Keratinocyte (primary cell): Measurements from ENCODE around the gene SHISA5.

ENCODE experiments used
- EZH2 ChIP-seq: IDR thresholded peaks from one replicate; pipeline ENCODE4 v1.6.1; 2012; ENCODE audit warnings: inconsistent platforms, mild to moderate bottlenecking, low read length, moderate library complexity
- TF ChIP-seq, protein P1 (sequence below), 3 experiments: IDR thresholded peaks in 1 of 3; conservative IDR thresholded peaks in 1 of 3; optimal IDR thresholded peaks in 1 of 3; 2 replicates in 2 of 3; 3 replicates in 1 of 3; pipeline versions ENCODE3 to v1.5.1; 2011; ENCODE audit warnings: low read length in 3 of 3, mild to moderate bottlenecking in 3 of 3, moderate library complexity in 2 of 3, control low read depth in 1 of 3, inconsistent platforms in 1 of 3; ENCODE audit not compliant: insufficient read depth in 2 of 3; ENCODE audit errors: extremely low read depth in 1 of 3

DNA sequence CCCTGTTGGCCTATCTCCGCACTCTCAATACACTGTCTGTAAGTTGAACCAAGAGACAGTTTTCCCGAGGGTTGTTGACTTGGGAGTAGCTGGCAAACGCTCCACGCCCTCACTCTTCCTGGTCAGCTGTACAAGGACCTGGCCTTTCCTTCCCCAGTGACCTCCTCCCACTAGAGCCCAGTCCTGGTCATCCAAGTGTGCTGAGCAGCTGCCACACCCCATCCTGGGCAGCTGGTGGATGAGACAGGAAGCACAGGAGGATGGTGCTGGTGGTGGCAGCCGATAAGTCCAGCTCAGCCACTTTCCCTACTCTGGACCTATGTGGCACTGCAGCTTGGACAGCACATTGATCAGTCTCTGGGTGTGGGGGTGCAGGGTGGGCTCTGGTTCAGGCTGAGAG, 32.8 kb upstream of the SHISA5 start:
- TF ChIP-seq, protein P1, sequence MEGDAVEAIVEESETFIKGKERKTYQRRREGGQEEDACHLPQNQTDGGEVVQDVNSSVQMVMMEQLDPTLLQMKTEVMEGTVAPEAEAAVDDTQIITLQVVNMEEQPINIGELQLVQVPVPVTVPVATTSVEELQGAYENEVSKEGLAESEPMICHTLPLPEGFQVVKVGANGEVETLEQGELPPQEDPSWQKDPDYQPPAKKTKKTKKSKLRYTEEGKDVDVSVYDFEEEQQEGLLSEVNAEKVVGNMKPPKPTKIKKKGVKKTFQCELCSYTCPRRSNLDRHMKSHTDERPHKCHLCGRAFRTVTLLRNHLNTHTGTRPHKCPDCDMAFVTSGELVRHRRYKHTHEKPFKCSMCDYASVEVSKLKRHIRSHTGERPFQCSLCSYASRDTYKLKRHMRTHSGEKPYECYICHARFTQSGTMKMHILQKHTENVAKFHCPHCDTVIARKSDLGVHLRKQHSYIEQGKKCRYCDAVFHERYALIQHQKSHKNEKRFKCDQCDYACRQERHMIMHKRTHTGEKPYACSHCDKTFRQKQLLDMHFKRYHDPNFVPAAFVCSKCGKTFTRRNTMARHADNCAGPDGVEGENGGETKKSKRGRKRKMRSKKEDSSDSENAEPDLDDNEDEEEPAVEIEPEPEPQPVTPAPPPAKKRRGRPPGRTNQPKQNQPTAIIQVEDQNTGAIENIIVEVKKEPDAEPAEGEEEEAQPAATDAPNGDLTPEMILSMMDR (optimal IDR thresholded peaks at IDR 0.05 in 1 of 3, IDR thresholded peaks at IDR 0.05 in 1 of 3, conservative IDR thresholded peaks at IDR 0.05 in 1 of 3; ENCODE audit: extremely low read depth in 1 of 3, insufficient read depth in 2 of 3, low read length in 3 of 3): no peak
- no peak for TF ChIP-seq EZH2
